HEK293 (cell line): ENCODE results near the gene IL17RB.

Experiments used
- GLI2 ChIP-seq: fragments of 450-650 bp; formaldehyde crosslinking; IDR thresholded peaks from 2 replicates; pipeline ENCODE4; 2017; ENCODE audit warnings: missing biosample characterization, missing genetic modification characterization, low read depth, borderline replicate concordance
- HOXA7 ChIP-seq: sonication (generic); formaldehyde crosslinking; IDR thresholded peaks from 2 replicates; pipeline ENCODE4 v1.8.1; 2022; ENCODE audit warnings: missing genetic modification reagents, borderline replicate concordance
- IKZF3 ChIP-seq: fragments of 450-650 bp; IDR thresholded peaks from 2 replicates; pipeline ENCODE4 v1.5.0; 2018; ENCODE audit warnings: missing biosample characterization, mild to moderate bottlenecking, missing genetic modification characterization, moderate library complexity
- KLF1 ChIP-seq: fragments of 450-650 bp; formaldehyde crosslinking; IDR thresholded peaks from 2 replicates; pipeline ENCODE4 v1.5.1; 2016; ENCODE audit warnings: missing biosample characterization, missing genetic modification characterization
- KLF9 ChIP-seq: fragments of 450-650 bp; formaldehyde crosslinking; IDR thresholded peaks from 2 replicates; pipeline ENCODE4 v1.5.1; 2016; ENCODE audit warnings: missing biosample characterization, missing genetic modification characterization, low read depth
- OVOL3 ChIP-seq: fragments of 450-650 bp; formaldehyde crosslinking; IDR thresholded peaks from 2 replicates; pipeline ENCODE4 v1.5.1; 2016; ENCODE audit warnings: missing biosample characterization, missing genetic modification characterization
- TCF7L2 ChIP-seq: IDR thresholded peaks from 2 replicates; pipeline ENCODE4 v1.6.1; 2011; ENCODE audit warnings: low read depth, mild to moderate bottlenecking, inconsistent platforms, low read length, moderate library complexity, borderline replicate concordance
- ZBTB1 ChIP-seq: fragments of 450-650 bp; formaldehyde crosslinking; IDR thresholded peaks from 2 replicates; pipeline ENCODE4 v1.5.1; 2016; ENCODE audit warnings: missing biosample characterization, missing genetic modification characterization
- ZBTB20 ChIP-seq: fragments of 450-650 bp; formaldehyde crosslinking; IDR thresholded peaks from 2 replicates; pipeline ENCODE4 v1.5.1; 2016; ENCODE audit warnings: missing biosample characterization, missing genetic modification characterization
- ZBTB7A ChIP-seq: fragments of 450-650 bp; formaldehyde crosslinking; IDR thresholded peaks from 2 replicates; pipeline ENCODE4 v1.5.1; 2016; ENCODE audit warnings: low read depth, missing biosample characterization, missing genetic modification characterization
- ZNF114 ChIP-seq: fragments of 450-650 bp; formaldehyde crosslinking; IDR thresholded peaks from 2 replicates; pipeline ENCODE4 v1.5.0; 2017; ENCODE audit warnings: missing biosample characterization, missing genetic modification characterization
- ZNF121 ChIP-seq: fragments of 450-650 bp; formaldehyde crosslinking; IDR thresholded peaks from 2 replicates; pipeline ENCODE4 v1.5.1; 2016; ENCODE audit warnings: missing biosample characterization, missing genetic modification characterization
- ZNF133 ChIP-seq: fragments of 450-650 bp; formaldehyde crosslinking; IDR thresholded peaks from 2 replicates; pipeline ENCODE4 v1.5.1; 2016; ENCODE audit warnings: missing biosample characterization, missing genetic modification characterization
- ZNF366 ChIP-seq: fragments of 450-650 bp; formaldehyde crosslinking; conservative IDR thresholded peaks from 2 replicates; pipeline ENCODE4 v1.5.1; 2016; ENCODE audit warnings: missing biosample characterization, missing genetic modification characterization
- ZNF404 ChIP-seq: fragments of 450-650 bp; formaldehyde crosslinking; IDR thresholded peaks from 2 replicates; pipeline ENCODE4 v1.5.1; 2017; ENCODE audit warnings: missing biosample characterization, missing genetic modification characterization
- ZNF549 ChIP-seq: fragments of 450-650 bp; IDR thresholded peaks from 2 replicates; pipeline ENCODE4 v1.5.1; 2018; ENCODE audit warnings: missing biosample characterization, missing genetic modification characterization, mild to moderate bottlenecking, inconsistent platforms, moderate library complexity
- ZNF623 ChIP-seq: fragments of 450-650 bp; formaldehyde crosslinking; IDR thresholded peaks from 2 replicates; pipeline ENCODE4 v1.5.1; 2016; ENCODE audit warnings: missing biosample characterization, missing genetic modification characterization
- ZNF791 ChIP-seq: fragments of 450-650 bp; formaldehyde crosslinking; IDR thresholded peaks from 2 replicates; pipeline ENCODE4 v1.5.1; 2016; ENCODE audit warnings: missing biosample characterization, missing genetic modification characterization
- TF ChIP-seq, protein P1 (sequence below): fragments of 450-650 bp; formaldehyde crosslinking; conservative IDR thresholded peaks from 2 replicates; pipeline ENCODE4 v1.5.1; 2016; ENCODE audit warnings: low read depth, missing biosample characterization, missing genetic modification characterization
- TF ChIP-seq, protein P2 (sequence below): fragments of 450-650 bp; IDR thresholded peaks from 2 replicates; pipeline ENCODE4 v1.5.1; 2018; ENCODE audit warnings: missing biosample characterization, mild to moderate bottlenecking, missing genetic modification characterization
- TF ChIP-seq, protein P3 (sequence below): fragments of 450-650 bp; formaldehyde crosslinking; IDR thresholded peaks from 2 replicates; pipeline ENCODE4 v1.5.1; 2016; ENCODE audit warnings: missing biosample characterization, missing genetic modification characterization
- TF ChIP-seq, protein P4 (sequence below): fragments of 450-650 bp; formaldehyde crosslinking; IDR thresholded peaks from 2 replicates; pipeline ENCODE4 v1.5.1; 2017; ENCODE audit warnings: missing biosample characterization, missing genetic modification characterization
- TF ChIP-seq, protein P5 (sequence below): fragments of 450-650 bp; IDR thresholded peaks from 2 replicates; pipeline ENCODE4 v1.5.1; 2018; ENCODE audit warnings: missing biosample characterization, missing genetic modification characterization
- TF ChIP-seq, protein P6 (sequence below): fragments of 450-650 bp; formaldehyde crosslinking; IDR thresholded peaks from 2 replicates; pipeline ENCODE4 v1.5.1; 2016; ENCODE audit warnings: missing biosample characterization, missing genetic modification characterization
- TF ChIP-seq, protein P7 (sequence below): fragments of 450-650 bp; formaldehyde crosslinking; IDR thresholded peaks from 2 replicates; pipeline ENCODE4 v1.5.0; 2017; ENCODE audit warnings: missing biosample characterization, missing genetic modification characterization, borderline replicate concordance

Gene IL17RB

DNA sequence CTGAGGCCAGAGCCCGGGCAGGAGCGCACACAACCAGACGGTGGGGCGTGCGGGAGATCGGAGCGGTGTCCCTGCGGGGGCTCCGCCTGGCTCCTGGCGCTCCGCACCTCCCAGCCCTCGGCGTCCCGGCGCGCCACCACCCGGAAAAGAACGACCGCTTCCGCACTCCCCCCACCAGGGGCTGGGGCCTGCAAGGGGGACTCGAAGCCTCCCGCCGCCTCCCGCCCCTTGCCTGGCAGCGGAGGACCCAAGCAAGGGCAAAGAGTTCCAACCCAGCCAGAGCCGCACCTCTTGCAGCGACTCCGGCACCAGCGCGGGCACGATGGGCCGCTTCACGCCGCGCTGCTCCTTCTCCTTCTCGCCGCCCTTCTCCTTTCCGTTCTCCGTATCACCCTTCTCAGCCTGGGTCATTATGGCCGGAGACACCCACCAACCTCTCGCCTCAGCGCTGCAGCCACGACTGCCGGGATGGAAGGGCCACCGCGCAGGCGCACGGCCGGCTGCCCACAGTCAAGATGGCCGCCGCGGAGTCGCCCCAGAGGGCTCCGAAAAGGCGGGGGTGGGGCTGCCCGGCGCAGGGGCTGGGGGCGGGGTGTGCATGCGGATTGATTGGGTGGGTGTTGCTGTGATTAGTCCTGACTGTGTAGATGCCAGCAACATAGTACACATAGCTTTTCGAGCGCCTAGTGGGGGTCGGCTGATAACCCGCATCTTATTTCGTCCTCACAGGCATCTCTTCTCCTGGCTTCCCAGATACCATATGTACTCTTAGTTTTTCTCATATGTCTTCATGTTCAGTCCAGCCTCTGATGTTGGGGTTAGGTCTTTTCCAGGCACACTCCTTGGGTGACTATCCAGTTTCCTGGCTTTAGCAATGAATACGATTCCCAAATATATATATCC is 35.6 kb downstream of the IL17RB start, which contains the start of gene ACTR8 (continued):
- TF ChIP-seq, protein P1, sequence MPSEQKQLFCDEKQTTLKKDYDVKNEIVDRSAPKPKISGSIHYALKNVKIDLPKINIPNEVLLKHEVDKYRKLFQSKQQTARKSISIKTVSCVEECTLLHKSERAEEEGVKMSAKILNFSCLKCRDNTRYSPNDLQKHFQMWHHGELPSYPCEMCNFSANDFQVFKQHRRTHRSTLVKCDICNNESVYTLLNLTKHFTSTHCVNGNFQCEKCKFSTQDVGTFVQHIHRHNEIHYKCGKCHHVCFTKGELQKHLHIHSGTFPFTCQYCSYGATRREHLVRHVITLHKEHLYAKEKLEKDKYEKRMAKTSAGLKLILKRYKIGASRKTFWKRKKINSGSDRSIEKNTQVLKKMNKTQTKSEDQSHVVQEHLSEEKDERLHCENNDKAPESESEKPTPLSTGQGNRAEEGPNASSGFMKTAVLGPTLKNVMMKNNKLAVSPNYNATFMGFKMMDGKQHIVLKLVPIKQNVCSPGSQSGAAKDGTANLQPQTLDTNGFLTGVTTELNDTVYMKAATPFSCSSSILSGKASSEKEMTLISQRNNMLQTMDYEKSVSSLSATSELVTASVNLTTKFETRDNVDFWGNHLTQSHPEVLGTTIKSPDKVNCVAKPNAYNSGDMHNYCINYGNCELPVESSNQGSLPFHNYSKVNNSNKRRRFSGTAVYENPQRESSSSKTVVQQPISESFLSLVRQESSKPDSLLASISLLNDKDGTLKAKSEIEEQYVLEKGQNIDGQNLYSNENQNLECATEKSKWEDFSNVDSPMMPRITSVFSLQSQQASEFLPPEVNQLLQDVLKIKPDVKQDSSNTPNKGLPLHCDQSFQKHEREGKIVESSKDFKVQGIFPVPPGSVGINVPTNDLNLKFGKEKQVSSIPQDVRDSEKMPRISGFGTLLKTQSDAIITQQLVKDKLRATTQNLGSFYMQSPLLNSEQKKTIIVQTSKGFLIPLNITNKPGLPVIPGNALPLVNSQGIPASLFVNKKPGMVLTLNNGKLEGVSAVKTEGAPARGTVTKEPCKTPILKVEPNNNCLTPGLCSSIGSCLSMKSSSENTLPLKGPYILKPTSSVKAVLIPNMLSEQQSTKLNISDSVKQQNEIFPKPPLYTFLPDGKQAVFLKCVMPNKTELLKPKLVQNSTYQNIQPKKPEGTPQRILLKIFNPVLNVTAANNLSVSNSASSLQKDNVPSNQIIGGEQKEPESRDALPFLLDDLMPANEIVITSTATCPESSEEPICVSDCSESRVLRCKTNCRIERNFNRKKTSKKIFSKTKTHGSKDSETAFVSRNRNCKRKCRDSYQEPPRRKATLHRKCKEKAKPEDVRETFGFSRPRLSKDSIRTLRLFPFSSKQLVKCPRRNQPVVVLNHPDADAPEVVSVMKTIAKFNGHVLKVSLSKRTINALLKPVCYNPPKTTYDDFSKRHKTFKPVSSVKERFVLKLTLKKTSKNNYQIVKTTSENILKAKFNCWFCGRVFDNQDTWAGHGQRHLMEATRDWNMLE (tag by site-specific recombination) = peak; percentile 67
- TF ChIP-seq, protein P2, sequence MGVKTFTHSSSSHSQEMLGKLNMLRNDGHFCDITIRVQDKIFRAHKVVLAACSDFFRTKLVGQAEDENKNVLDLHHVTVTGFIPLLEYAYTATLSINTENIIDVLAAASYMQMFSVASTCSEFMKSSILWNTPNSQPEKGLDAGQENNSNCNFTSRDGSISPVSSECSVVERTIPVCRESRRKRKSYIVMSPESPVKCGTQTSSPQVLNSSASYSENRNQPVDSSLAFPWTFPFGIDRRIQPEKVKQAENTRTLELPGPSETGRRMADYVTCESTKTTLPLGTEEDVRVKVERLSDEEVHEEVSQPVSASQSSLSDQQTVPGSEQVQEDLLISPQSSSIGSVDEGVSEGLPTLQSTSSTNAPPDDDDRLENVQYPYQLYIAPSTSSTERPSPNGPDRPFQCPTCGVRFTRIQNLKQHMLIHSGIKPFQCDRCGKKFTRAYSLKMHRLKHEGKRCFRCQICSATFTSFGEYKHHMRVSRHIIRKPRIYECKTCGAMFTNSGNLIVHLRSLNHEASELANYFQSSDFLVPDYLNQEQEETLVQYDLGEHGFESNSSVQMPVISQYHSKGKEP (tag by site-specific recombination) = no peak
- no peak for TF ChIP-seq ZBTB7A (tag by site-specific recombination)
- TF ChIP-seq ZNF114 (tag by site-specific recombination) = no peak
- no peak for TF ChIP-seq ZNF121 (tag by site-specific recombination)
- TF ChIP-seq TCF7L2 = no peak
- TF ChIP-seq ZNF133 (tag by site-specific recombination) = no peak
- TF ChIP-seq, protein P3, sequence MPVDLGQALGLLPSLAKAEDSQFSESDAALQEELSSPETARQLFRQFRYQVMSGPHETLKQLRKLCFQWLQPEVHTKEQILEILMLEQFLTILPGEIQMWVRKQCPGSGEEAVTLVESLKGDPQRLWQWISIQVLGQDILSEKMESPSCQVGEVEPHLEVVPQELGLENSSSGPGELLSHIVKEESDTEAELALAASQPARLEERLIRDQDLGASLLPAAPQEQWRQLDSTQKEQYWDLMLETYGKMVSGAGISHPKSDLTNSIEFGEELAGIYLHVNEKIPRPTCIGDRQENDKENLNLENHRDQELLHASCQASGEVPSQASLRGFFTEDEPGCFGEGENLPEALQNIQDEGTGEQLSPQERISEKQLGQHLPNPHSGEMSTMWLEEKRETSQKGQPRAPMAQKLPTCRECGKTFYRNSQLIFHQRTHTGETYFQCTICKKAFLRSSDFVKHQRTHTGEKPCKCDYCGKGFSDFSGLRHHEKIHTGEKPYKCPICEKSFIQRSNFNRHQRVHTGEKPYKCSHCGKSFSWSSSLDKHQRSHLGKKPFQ (tag by site-specific recombination) = no peak
- no peak; the same call in 1 of the 2 replicates for TF ChIP-seq KLF1 (tag by site-specific recombination)
- TF ChIP-seq HOXA7 (CRISPR knock-in tag) = no peak
- TF ChIP-seq ZNF549 = no peak
- no peak for TF ChIP-seq ZBTB1 (tag by site-specific recombination)
- TF ChIP-seq ZNF366 (tag by site-specific recombination) = 0 out of 2 replicates have a peak, but pooled peaks have one; percentile 26
- TF ChIP-seq, protein P4, sequence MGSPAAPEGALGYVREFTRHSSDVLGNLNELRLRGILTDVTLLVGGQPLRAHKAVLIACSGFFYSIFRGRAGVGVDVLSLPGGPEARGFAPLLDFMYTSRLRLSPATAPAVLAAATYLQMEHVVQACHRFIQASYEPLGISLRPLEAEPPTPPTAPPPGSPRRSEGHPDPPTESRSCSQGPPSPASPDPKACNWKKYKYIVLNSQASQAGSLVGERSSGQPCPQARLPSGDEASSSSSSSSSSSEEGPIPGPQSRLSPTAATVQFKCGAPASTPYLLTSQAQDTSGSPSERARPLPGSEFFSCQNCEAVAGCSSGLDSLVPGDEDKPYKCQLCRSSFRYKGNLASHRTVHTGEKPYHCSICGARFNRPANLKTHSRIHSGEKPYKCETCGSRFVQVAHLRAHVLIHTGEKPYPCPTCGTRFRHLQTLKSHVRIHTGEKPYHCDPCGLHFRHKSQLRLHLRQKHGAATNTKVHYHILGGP (tag by site-specific recombination) = no peak
- no peak for TF ChIP-seq ZNF404
- TF ChIP-seq, protein P5, sequence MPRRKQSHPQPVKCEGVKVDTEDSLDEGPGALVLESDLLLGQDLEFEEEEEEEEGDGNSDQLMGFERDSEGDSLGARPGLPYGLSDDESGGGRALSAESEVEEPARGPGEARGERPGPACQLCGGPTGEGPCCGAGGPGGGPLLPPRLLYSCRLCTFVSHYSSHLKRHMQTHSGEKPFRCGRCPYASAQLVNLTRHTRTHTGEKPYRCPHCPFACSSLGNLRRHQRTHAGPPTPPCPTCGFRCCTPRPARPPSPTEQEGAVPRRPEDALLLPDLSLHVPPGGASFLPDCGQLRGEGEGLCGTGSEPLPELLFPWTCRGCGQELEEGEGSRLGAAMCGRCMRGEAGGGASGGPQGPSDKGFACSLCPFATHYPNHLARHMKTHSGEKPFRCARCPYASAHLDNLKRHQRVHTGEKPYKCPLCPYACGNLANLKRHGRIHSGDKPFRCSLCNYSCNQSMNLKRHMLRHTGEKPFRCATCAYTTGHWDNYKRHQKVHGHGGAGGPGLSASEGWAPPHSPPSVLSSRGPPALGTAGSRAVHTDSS (tag by site-specific recombination) = no peak
- TF ChIP-seq, protein P6, sequence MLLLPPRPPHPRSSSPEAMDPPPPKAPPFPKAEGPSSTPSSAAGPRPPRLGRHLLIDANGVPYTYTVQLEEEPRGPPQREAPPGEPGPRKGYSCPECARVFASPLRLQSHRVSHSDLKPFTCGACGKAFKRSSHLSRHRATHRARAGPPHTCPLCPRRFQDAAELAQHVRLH (tag by site-specific recombination) = no peak; the same call in 1 of the 2 replicates
- peak; percentile 67 for TF ChIP-seq KLF9 (tag by site-specific recombination)
- TF ChIP-seq ZNF623 (tag by site-specific recombination) = no peak
- TF ChIP-seq OVOL3 = no peak
- TF ChIP-seq GLI2 (tag by site-specific recombination) = no peak
- peak; percentile 93 for TF ChIP-seq ZBTB20 (tag by site-specific recombination)
- TF ChIP-seq ZNF791 (tag by site-specific recombination) = no peak
- 0 out of 2 replicates have a peak, but pooled peaks have one; percentile 50 for TF ChIP-seq IKZF3 (tag by site-specific recombination)
- TF ChIP-seq, protein P7, sequence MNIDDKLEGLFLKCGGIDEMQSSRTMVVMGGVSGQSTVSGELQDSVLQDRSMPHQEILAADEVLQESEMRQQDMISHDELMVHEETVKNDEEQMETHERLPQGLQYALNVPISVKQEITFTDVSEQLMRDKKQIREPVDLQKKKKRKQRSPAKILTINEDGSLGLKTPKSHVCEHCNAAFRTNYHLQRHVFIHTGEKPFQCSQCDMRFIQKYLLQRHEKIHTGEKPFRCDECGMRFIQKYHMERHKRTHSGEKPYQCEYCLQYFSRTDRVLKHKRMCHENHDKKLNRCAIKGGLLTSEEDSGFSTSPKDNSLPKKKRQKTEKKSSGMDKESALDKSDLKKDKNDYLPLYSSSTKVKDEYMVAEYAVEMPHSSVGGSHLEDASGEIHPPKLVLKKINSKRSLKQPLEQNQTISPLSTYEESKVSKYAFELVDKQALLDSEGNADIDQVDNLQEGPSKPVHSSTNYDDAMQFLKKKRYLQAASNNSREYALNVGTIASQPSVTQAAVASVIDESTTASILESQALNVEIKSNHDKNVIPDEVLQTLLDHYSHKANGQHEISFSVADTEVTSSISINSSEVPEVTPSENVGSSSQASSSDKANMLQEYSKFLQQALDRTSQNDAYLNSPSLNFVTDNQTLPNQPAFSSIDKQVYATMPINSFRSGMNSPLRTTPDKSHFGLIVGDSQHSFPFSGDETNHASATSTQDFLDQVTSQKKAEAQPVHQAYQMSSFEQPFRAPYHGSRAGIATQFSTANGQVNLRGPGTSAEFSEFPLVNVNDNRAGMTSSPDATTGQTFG (tag by site-specific recombination) = no peak
